Neural cell (in vitro differentiated cells): ENCODE data around the gene EXO1. TPM values are rescaled to one million over a fixed set of nuclear protein-coding genes. Genes with fewer than 3 reads are reported as not detected.

Experiments used
- H2AFZ ChIP-seq: fragments of 200-600, 300-800 bp; sonication (generic), shearing (Covaris generic); 2 replicates; pipeline ENCODE4 v1.6.0; 2014; ENCODE audit warnings: low read depth, mild to moderate bottlenecking, antibody characterized with exemption, low read length, moderate library complexity
- H3F3A ChIP-seq: fragments of 200-600 bp; shearing (Covaris generic); 2 replicates; pipeline ENCODE4 v1.6.1; 2016; ENCODE audit warnings: mild to moderate bottlenecking, moderate library complexity, mixed read lengths, antibody characterized with exemption, low read length; ENCODE audit not compliant: insufficient read depth, poor library complexity, severe bottlenecking
- H3K27ac ChIP-seq: fragments of 200-600, 300-800 bp; sonication (generic), shearing (Covaris generic); 2 replicates; pipeline ENCODE4 v1.5.1; 2014; ENCODE audit warnings: mild to moderate bottlenecking, low read length, moderate library complexity
- H3K27me3 ChIP-seq: fragments of 300-800, 200-600 bp; sonication (generic), shearing (Covaris generic); 2 replicates; pipeline ENCODE4 v1.6.0; 2014; ENCODE audit warnings: mild to moderate bottlenecking, low read depth, low read length, moderate library complexity; ENCODE audit not compliant: insufficient read depth
- H3K36me3 ChIP-seq: fragments of 300-800, 200-600 bp; sonication (generic), shearing (Covaris generic); 2 replicates; pipeline ENCODE4 v1.5.1; 2014; ENCODE audit warnings: mild to moderate bottlenecking, antibody characterized with exemption, low read length, moderate library complexity; ENCODE audit not compliant: insufficient read depth
- H3K4me2 ChIP-seq: fragments of 300-800, 200-600 bp; sonication (generic), shearing (Covaris generic); 2 replicates; pipeline ENCODE4 v1.6.0; 2014; ENCODE audit warnings: mild to moderate bottlenecking, low read length
- H3K4me3 ChIP-seq: fragments of 300-800, 200-600 bp; sonication (generic), shearing (Covaris generic); 2 replicates; pipeline ENCODE4 v1.5.1; 2014; ENCODE audit warnings: mild to moderate bottlenecking, low read length, moderate library complexity
- H3K79me2 ChIP-seq: fragments of 200-600 bp; shearing (Covaris generic); replicated peaks from 2 replicates; pipeline ENCODE4 v1.6.0; 2014; ENCODE audit warnings: mild to moderate bottlenecking, low read length, moderate library complexity; ENCODE audit not compliant: insufficient read depth
- H3K9ac ChIP-seq: fragments of 300-800, 200-600 bp; sonication (generic), shearing (Covaris generic); 2 replicates; pipeline ENCODE4 v1.6.1; 2016; ENCODE audit warnings: mild to moderate bottlenecking, low read length, mixed read lengths
- H3K9me2 ChIP-seq: fragments of 200-600 bp; shearing (Covaris generic); 2 replicates; pipeline ENCODE4 v1.6.1; 2016; ENCODE audit warnings: mild to moderate bottlenecking, low read length, mixed read lengths; ENCODE audit not compliant: insufficient read depth
- H3K9me3 ChIP-seq: fragments of 200-600, 300-800 bp; sonication (generic), shearing (Covaris generic); 2 replicates; pipeline ENCODE4 v1.6.1; 2016; ENCODE audit warnings: mild to moderate bottlenecking, mixed run types, low read length, moderate library complexity, mixed read lengths
- H4K20me1 ChIP-seq: fragments of 200-600 bp; shearing (Covaris generic); 2 replicates; pipeline ENCODE4 v1.6.1; 2016; ENCODE audit warnings: mild to moderate bottlenecking, mixed run types; ENCODE audit not compliant: insufficient read depth
- EP300 ChIP-seq: fragments of 450-650 bp; conservative IDR thresholded peaks from 2 replicates; pipeline ENCODE4 v1.6.1; 2014; ENCODE audit warnings: antibody characterized with exemption, mild to moderate bottlenecking, moderate library complexity; ENCODE audit not compliant: poor library complexity, severe bottlenecking
- POLR2AphosphoS5 ChIP-seq: IDR thresholded peaks from 2 replicates; pipeline ENCODE4 v1.6.1; 2012
- RAD21 ChIP-seq: fragments of 450-650 bp; conservative IDR thresholded peaks from 2 replicates; pipeline ENCODE4 v1.6.1; 2014; ENCODE audit warnings: antibody characterized with exemption, mild to moderate bottlenecking, moderate library complexity
- SMC3 ChIP-seq: fragments of 450-650 bp; conservative IDR thresholded peaks from 2 replicates; pipeline ENCODE4 v1.6.1; 2014; ENCODE audit warnings: antibody characterized with exemption, mild to moderate bottlenecking, moderate library complexity; ENCODE audit not compliant: poor library complexity
- polyA plus RNA-seq: library from polyadenylated mRNA; depleted of rRNA; stranded (reverse); fragments of >200 nt; gene quantifications from 2 replicates; pipeline ENCODE4 v1.2.3, GENCODE V29; 2014
- TF ChIP-seq, protein P1 (sequence below): fragments of 450-650 bp; IDR thresholded peaks from 2 replicates; pipeline ENCODE4 v1.5.1; 2014; ENCODE audit warnings: antibody characterized with exemption, mild to moderate bottlenecking, moderate library complexity; ENCODE audit not compliant: poor library complexity, severe bottlenecking
- TF ChIP-seq, protein P2 (sequence below): IDR thresholded peaks from 2 replicates; pipeline ENCODE4 v1.6.1; 2012; ENCODE audit warnings: borderline replicate concordance

The EXO1 gene
- polyA plus RNA-seq, 1 donor from 2014 or later = 0.92 TPM

DNA sequence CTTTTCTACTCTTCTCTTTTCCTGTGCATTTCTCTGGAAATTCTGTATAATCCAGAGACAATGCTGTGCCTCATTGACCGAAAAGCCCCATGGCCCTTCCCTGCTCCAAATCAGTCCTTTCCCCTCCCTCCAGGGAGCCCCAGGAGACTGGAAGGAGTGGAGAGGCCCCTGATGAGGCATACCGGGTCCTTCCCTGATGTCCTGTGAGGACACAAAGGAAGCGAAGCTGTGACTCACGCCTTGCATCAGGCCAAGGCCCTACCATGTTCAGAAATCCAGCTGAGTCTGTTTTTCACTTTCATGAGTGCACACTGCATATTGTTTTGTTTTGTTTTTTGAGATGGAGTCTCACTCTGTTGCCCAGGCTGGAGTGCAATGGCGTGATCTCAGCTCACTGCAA is 70.9 kb downstream of the EXO1 start:
- Histone ChIP-seq H3F3A (no peaks in the 10 kb centered on the region), H3K27ac (no peak overlapping the region), H3K4me2 (no peak overlapping the region), H2AFZ (no peak overlapping the region), H3K79me2 (no peaks in the 10 kb centered on the region), H3K4me3 (no peak overlapping the region), H3K27me3 (no peaks in the 10 kb centered on the region), H3K9me3 (no peaks in the 10 kb centered on the region), H3K9me2 (no peaks in the 10 kb centered on the region), H4K20me1 (no peaks in the 10 kb centered on the region), H3K36me3 (no peaks in the 10 kb centered on the region), H3K9ac (no peak overlapping the region)
- TF ChIP-seq, protein P1, sequence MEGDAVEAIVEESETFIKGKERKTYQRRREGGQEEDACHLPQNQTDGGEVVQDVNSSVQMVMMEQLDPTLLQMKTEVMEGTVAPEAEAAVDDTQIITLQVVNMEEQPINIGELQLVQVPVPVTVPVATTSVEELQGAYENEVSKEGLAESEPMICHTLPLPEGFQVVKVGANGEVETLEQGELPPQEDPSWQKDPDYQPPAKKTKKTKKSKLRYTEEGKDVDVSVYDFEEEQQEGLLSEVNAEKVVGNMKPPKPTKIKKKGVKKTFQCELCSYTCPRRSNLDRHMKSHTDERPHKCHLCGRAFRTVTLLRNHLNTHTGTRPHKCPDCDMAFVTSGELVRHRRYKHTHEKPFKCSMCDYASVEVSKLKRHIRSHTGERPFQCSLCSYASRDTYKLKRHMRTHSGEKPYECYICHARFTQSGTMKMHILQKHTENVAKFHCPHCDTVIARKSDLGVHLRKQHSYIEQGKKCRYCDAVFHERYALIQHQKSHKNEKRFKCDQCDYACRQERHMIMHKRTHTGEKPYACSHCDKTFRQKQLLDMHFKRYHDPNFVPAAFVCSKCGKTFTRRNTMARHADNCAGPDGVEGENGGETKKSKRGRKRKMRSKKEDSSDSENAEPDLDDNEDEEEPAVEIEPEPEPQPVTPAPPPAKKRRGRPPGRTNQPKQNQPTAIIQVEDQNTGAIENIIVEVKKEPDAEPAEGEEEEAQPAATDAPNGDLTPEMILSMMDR = no peak

DNA sequence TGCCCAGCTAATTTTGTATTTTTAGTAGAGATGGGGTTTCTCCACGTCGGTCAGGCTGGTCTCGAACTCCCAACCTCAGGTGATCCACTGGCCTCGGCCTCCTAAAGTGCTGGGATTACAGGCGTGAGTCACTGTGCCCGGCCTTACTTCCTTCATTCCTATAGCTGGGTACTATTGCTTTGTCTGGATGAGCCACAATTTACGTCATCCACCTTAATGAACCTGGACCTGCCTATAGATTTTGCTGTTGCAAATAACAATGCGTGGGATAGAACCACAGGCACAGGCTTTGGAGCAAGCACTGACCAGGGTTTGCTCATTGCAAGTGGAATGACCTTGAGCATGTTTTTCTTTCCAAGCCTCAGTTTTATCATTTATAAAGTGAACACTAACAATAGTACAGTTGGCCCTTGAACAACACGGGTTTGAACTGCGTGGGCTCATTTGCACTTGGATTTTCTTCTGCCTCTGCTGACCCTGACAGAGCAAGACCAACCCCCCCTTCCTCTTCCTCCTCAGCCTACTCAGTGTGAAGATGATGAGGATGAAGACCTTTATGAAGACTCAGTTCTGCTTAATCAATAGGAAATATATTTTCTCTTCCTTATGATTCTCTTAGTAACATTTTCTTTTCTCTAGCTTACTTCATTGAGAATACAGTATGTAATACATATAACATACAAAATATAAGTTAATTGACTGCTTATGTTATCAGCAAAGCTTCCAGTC is 76.2 kb downstream of the EXO1 start:
- no peak for TF ChIP-seq SMC3
- no peak for TF ChIP-seq EP300
- TF ChIP-seq POLR2AphosphoS5 = no peak
- Histone ChIP-seq H3K4me2 (no peak overlapping the region), H4K20me1 (no peaks in the 10 kb centered on the region), H3F3A (no peaks in the 10 kb centered on the region), H3K79me2 (no peaks in the 10 kb centered on the region), H3K9me3 (no peaks in the 10 kb centered on the region), H2AFZ (no peak overlapping the region), H3K4me3 (no peak overlapping the region), H3K9ac (no peak overlapping the region), H3K9me2 (no peaks in the 10 kb centered on the region), H3K27ac (no peak overlapping the region), H3K36me3 (no peaks in the 10 kb centered on the region), H3K27me3 (no peaks in the 10 kb centered on the region)

DNA sequence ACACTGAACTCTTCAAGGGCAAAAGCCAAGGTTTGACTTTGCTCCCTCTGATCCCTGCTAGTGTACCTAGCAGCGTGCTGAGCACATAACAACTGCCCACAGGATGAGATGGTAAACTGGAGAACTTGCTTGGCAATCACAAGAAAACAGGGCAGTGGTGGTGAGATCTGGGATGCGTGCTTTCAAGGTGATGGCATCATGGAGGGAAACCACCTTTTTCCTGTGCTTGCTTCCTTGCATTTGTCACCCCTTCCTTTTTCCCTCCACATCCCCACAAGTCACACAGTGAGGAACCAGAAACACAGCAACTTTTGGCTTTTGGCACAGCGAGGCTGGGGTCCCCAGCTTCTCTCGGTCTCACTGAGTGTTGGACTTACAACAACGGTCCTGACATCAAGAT is 78.1 kb downstream of the EXO1 start:
- H3K27ac ChIP-seq = no peak overlapping the region
- no peaks in the 10 kb centered on the region for H3K79me2 ChIP-seq
- H3K9me2 ChIP-seq = no peaks in the 10 kb centered on the region

More for the DNA sequence above, 78.1 kb downstream of the EXO1 start:
- Histone ChIP-seq H3K9ac (no peak overlapping the region), H4K20me1 (no peaks in the 10 kb centered on the region), H3K27me3 (no peaks in the 10 kb centered on the region), H2AFZ (no peak overlapping the region), H3F3A (no peaks in the 10 kb centered on the region), H3K4me2 (no peak overlapping the region), H3K9me3 (no peaks in the 10 kb centered on the region), H3K36me3 (no peaks in the 10 kb centered on the region), H3K4me3 (no peak overlapping the region)
- TF ChIP-seq, protein P1 = no peak
- TF ChIP-seq SMC3 (no peak), RAD21 (no peak), POLR2AphosphoS5 (no peak)
- TF ChIP-seq, protein P2, sequence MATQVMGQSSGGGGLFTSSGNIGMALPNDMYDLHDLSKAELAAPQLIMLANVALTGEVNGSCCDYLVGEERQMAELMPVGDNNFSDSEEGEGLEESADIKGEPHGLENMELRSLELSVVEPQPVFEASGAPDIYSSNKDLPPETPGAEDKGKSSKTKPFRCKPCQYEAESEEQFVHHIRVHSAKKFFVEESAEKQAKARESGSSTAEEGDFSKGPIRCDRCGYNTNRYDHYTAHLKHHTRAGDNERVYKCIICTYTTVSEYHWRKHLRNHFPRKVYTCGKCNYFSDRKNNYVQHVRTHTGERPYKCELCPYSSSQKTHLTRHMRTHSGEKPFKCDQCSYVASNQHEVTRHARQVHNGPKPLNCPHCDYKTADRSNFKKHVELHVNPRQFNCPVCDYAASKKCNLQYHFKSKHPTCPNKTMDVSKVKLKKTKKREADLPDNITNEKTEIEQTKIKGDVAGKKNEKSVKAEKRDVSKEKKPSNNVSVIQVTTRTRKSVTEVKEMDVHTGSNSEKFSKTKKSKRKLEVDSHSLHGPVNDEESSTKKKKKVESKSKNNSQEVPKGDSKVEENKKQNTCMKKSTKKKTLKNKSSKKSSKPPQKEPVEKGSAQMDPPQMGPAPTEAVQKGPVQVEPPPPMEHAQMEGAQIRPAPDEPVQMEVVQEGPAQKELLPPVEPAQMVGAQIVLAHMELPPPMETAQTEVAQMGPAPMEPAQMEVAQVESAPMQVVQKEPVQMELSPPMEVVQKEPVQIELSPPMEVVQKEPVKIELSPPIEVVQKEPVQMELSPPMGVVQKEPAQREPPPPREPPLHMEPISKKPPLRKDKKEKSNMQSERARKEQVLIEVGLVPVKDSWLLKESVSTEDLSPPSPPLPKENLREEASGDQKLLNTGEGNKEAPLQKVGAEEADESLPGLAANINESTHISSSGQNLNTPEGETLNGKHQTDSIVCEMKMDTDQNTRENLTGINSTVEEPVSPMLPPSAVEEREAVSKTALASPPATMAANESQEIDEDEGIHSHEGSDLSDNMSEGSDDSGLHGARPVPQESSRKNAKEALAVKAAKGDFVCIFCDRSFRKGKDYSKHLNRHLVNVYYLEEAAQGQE = no peak
